ENCODE results near the gene MRPL32. TPM values are rescaled to one million over a fixed set of nuclear protein-coding genes. Genes with fewer than 3 reads are reported as not detected.

The MRPL32 gene
- total and polyA plus RNA-seq, 2 of the 13 experiments (the other 11 are each of a cell fraction or from before 2014, with no cell fraction given) = 39.0 to 81.2 TPM

DNA sequence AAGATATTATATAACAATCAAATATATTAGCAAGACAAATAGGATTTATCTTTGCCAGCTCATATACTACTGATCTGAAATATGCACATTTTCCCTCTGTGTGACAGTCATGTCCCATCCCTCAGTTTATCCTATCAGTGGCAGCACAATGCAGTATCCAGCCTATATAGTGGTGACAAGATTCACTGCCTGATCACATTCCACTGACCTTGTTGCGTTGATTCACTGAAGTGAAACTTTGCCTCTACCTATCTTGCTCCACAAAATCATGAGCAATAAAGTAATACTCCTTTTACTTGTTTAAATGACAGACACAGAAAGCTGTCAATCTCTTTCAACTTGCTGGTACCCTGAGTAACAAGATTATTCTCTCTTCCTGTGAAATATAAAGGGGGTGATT is 6.5 kb upstream of the MRPL32 start:
- DNase-seq (ENCODE audit: low spot score) = no peak
- CTCF ChIA-PET (ENCODE audit: low intra/inter-chr PET ratio, low total read pairs) = no interaction called here
- Histone ChIP-seq H3K27ac (ENCODE audit: extremely low read length, insufficient read depth, low read length) (no peak overlapping the region), H3K9ac (ENCODE audit: insufficient read depth, low read depth, low read length) (no peak overlapping the region), H3K4me2 (ENCODE audit: low read depth, low read length) (no peak overlapping the region), H2AFZ (ENCODE audit: low read length) (no peak overlapping the region), H4K20me1 (ENCODE audit: insufficient read depth, low read length) (peaks cover 20% of the 10 kb centered on the region), H3K79me2 (ENCODE audit: insufficient read depth, low read length) (peaks cover 35% of the 10 kb centered on the region), H3K27me3 (ENCODE audit: control insufficient read depth in 1 of 2, insufficient read depth in 2 of 2, low read length in 2 of 2) (no peaks in the 10 kb centered on the region), H3K4me1 (ENCODE audit: insufficient read depth, low read length) (peaks cover 34% of the 10 kb centered on the region), H3K9me3 (ENCODE audit: low read length) (no peaks in the 10 kb centered on the region), H3K36me3 (replicated peaks in 1 of 2; ENCODE audit: control insufficient read depth in 1 of 2, insufficient read depth in 2 of 2, low read length in 2 of 2) (peaks cover 7 to 57% of the 10 kb centered on the region in 2 experiments), H3K4me3 (replicated peaks in 1 of 3; ENCODE audit: insufficient read depth in 1 of 3, low read depth in 2 of 3, low read length in 3 of 3) (no peak overlapping the region)
- in situ Hi-C loops (cut with HindIII; ENCODE audit: extremely low pct_ligation_motif_present, low pct_unique_long_range_greater_than_20kb) = no loop called here
- no TSS peak for BruUV-seq (replicated peaks)
- no peak for ATAC-seq
- POLR2A ChIA-PET = no interaction called here
- TF ChIP-seq ZNF614 (CRISPR knock-in tag; IDR thresholded peaks at IDR 0.05; ENCODE audit: borderline replicate concordance) (no peak), ZNF143 (CRISPR knock-in tag; IDR thresholded peaks at IDR 0.05) (no peak), FOXP4 (CRISPR knock-in tag; IDR thresholded peaks at IDR 0.05) (no peak), LCORL (IDR thresholded peaks at IDR 0.05) (no peak), LCORL (CRISPR knock-in tag; IDR thresholded peaks at IDR 0.05) (no peak), ZNF343 (CRISPR knock-in tag; IDR thresholded peaks at IDR 0.05) (no peak), POLR2G (IDR thresholded peaks at IDR 0.05; ENCODE audit: low read depth, low read length) (no peak), ATF7 (IDR thresholded peaks at IDR 0.05) (no peak), ATF7 (CRISPR knock-in tag; IDR thresholded peaks at IDR 0.05) (no peak), YEATS4 (CRISPR knock-in tag; IDR thresholded peaks at IDR 0.05; ENCODE audit: borderline replicate concordance) (no peak), SOX6 (IDR thresholded peaks at IDR 0.05) (no peak), SOX6 (CRISPR knock-in tag; IDR thresholded peaks at IDR 0.05) (no peak), NCOA2 (CRISPR knock-in tag; IDR thresholded peaks at IDR 0.05) (no peak), ZNF75D (CRISPR knock-in tag; IDR thresholded peaks at IDR 0.05; ENCODE audit: borderline replicate concordance) (no peak), NAIF1 (CRISPR knock-in tag; IDR thresholded peaks at IDR 0.05; ENCODE audit: borderline replicate concordance) (no peak), KAT8 (CRISPR knock-in tag; IDR thresholded peaks at IDR 0.05) (no peak), ZBTB38 (CRISPR knock-in tag; IDR thresholded peaks at IDR 0.05) (no peak), ZNF567 (CRISPR knock-in tag; IDR thresholded peaks at IDR 0.05; ENCODE audit: borderline replicate concordance) (no peak), NR2C2 (CRISPR knock-in tag; IDR thresholded peaks at IDR 0.05; ENCODE audit: borderline replicate concordance) (no peak)
- TF ChIP-seq, protein P1, sequence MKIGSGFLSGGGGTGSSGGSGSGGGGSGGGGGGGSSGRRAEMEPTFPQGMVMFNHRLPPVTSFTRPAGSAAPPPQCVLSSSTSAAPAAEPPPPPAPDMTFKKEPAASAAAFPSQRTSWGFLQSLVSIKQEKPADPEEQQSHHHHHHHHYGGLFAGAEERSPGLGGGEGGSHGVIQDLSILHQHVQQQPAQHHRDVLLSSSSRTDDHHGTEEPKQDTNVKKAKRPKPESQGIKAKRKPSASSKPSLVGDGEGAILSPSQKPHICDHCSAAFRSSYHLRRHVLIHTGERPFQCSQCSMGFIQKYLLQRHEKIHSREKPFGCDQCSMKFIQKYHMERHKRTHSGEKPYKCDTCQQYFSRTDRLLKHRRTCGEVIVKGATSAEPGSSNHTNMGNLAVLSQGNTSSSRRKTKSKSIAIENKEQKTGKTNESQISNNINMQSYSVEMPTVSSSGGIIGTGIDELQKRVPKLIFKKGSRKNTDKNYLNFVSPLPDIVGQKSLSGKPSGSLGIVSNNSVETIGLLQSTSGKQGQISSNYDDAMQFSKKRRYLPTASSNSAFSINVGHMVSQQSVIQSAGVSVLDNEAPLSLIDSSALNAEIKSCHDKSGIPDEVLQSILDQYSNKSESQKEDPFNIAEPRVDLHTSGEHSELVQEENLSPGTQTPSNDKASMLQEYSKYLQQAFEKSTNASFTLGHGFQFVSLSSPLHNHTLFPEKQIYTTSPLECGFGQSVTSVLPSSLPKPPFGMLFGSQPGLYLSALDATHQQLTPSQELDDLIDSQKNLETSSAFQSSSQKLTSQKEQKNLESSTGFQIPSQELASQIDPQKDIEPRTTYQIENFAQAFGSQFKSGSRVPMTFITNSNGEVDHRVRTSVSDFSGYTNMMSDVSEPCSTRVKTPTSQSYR (CRISPR knock-in tag; IDR thresholded peaks at IDR 0.05; ENCODE audit: borderline replicate concordance) = no peak
- FAIRE-seq = no peak
- 96% methylated on average over 1 of the region's 1 CpG for WGBS (ENCODE audit: low lambda C conversion rate)
- intact Hi-C loops (cut with micrococcal nuclease; ENCODE audit: unreplicated experiment) = no loop called here
